HCT116 (cell line): ENCODE data around the gene TMBIM6. TPM values are rescaled to one million over a fixed set of nuclear protein-coding genes. Genes with fewer than 3 reads are reported as not detected.

ENCODE experiments used
- ATAC-seq: fragments of 200-7000 bp; cut with Tn5 transposase; 2 replicates; pipeline ENCODE4 v1.9.1; 2020; ENCODE audit warnings: mild to moderate bottlenecking, moderate library complexity
- BruUV-seq: library from RNA; stranded (reverse); fragments of 400-500 nt; replicated peaks from 2 replicates; lab custom pipeline; 2021; lab: Mats Ljungman, UMichigan
- CTCF ChIA-PET: fragments of 300-600 bp; sonication (Branson Sonifier 250); formaldehyde crosslinking; loops from one replicate; lab custom pipeline; 2021; ENCODE audit warnings: antibody characterized with exemption; lab: Charles Lee
- POLR2A ChIA-PET: fragments of 300-600, 350-600 bp; sonication (Branson Sonifier 250); formaldehyde crosslinking; loops from one replicate; lab custom pipeline; 2021; ENCODE audit warnings: antibody characterized with exemption; lab: Charles Lee
- RAD21 ChIA-PET, 2 experiments: fragments of 300-600 bp; sonication (Branson Sonifier 250); formaldehyde crosslinking; loops; one replicate each; lab custom pipeline; 2023; ENCODE audit warnings: low total read pairs in 2 of 2; ENCODE audit not compliant: uncharacterized antibody in 2 of 2, unreplicated experiment in 2 of 2, low non-redundant PET in 1 of 2; lab: Charles Lee
- DNase-seq: peaks from one replicate; pipeline ENCODE4 v3.0.0-alpha.2; 2010; ENCODE audit warnings: low read depth, low spot score
- H2AFZ ChIP-seq: fragments of 200-600 bp; shearing (Covaris generic), sonication (generic); 2 replicates; pipeline ENCODE4 v1.6.1; 2017; ENCODE audit warnings: low read depth, mixed run types, mixed read lengths, antibody characterized with exemption, low read length; ENCODE audit not compliant: poor library complexity, severe bottlenecking
- H3K27ac ChIP-seq: 2 replicates; pipeline ENCODE4 v1.5.1; 2012; ENCODE audit warnings: low read depth, low read length
- H3K27me3 ChIP-seq: fragments of 200-600 bp; sonication (generic); 2 replicates; pipeline ENCODE4 v1.6.1; 2016; ENCODE audit warnings: mixed run types, low read length, mixed read lengths; ENCODE audit not compliant: insufficient read depth
- H3K36me3 ChIP-seq, 2 experiments: fragments of 200-500 bp in 1 of 2; fragments of 200-600 bp in 1 of 2; sonication (Bioruptor generic) in 1 of 2; sonication (generic) in 1 of 2; 2 replicates each; pipeline versions ENCODE4 v1.5.1 to v1.6.1; 2014 to 2016; ENCODE audit warnings: low read length in 2 of 2, inconsistent platforms in 1 of 2, mixed read lengths in 1 of 2, mixed run types in 1 of 2; ENCODE audit not compliant: insufficient read depth in 2 of 2, control insufficient read depth in 1 of 2
- H3K4me1 ChIP-seq, 2 experiments: fragments of 200-600 bp in 1 of 2; sonication (generic) in 1 of 2; 2 replicates each; pipeline versions ENCODE4 v1.5.1 to v1.6.1; 2012 to 2017; ENCODE audit warnings: low read length in 2 of 2, inconsistent platforms in 1 of 2, mild to moderate bottlenecking in 1 of 2, mixed read lengths in 1 of 2, mixed run types in 1 of 2, moderate library complexity in 1 of 2; ENCODE audit not compliant: insufficient read depth in 2 of 2, control insufficient read depth in 1 of 2
- H3K4me2 ChIP-seq: fragments of 200-600 bp; sonication (generic); 2 replicates; pipeline ENCODE4 v1.6.1; 2017; ENCODE audit warnings: mixed run types, low read length, mixed read lengths
- H3K4me3 ChIP-seq, 2 experiments: fragments of 200-600 bp in 1 of 2; sonication (generic) in 1 of 2; replicated peaks in 1 of 2; 2 replicates each; pipeline ENCODE4 v1.5.1; 2011 to 2016; ENCODE audit warnings: low read length in 2 of 2, control low read depth in 1 of 2, low read depth in 1 of 2, mild to moderate bottlenecking in 1 of 2, mixed read lengths in 1 of 2, mixed run types in 1 of 2
- H3K79me2 ChIP-seq: fragments of 200-600 bp; sonication (generic); 2 replicates; pipeline ENCODE4 v1.6.1; 2017; ENCODE audit warnings: mild to moderate bottlenecking, mixed run types, low read length, moderate library complexity, mixed read lengths; ENCODE audit not compliant: insufficient read depth
- H3K9ac ChIP-seq: fragments of 200-600 bp; sonication (generic); 2 replicates; pipeline ENCODE4 v1.6.1; 2016; ENCODE audit warnings: low read length, mixed read lengths
- H3K9me2 ChIP-seq: fragments of 200-600 bp; sonication (generic), shearing (Covaris generic); 2 replicates; pipeline ENCODE4 v1.6.1; 2017; ENCODE audit warnings: mixed run types, mild to moderate bottlenecking, moderate library complexity; ENCODE audit not compliant: insufficient read depth
- H3K9me3 ChIP-seq, 2 experiments: fragments of 200-500 bp in 1 of 2; fragments of 200-600 bp in 1 of 2; sonication (Bioruptor generic) in 1 of 2; sonication (generic) in 1 of 2; 2 replicates each; pipeline ENCODE4 v1.6.1; 2014 to 2017; ENCODE audit warnings: low read length in 2 of 2, mixed read lengths in 2 of 2, inconsistent platforms in 1 of 2, low read depth in 1 of 2, mild to moderate bottlenecking in 1 of 2, mixed run types in 1 of 2, moderate library complexity in 1 of 2; ENCODE audit not compliant: control insufficient read depth in 1 of 2, insufficient read depth in 1 of 2
- H4K20me1 ChIP-seq: fragments of 200-600 bp; sonication (generic), shearing (Covaris generic); 2 replicates; pipeline ENCODE4 v1.6.1; 2017; ENCODE audit warnings: mixed run types, mild to moderate bottlenecking, moderate library complexity; ENCODE audit not compliant: insufficient read depth
- ATF3 ChIP-seq: IDR thresholded peaks from 2 replicates; pipeline ENCODE4 v1.6.1; 2012
- CEBPB ChIP-seq: IDR thresholded peaks from 2 replicates; pipeline ENCODE4 v1.6.1; 2012; ENCODE audit warnings: low read depth
- CTCF ChIP-seq, 3 experiments: fragments of 200-600 bp in 1 of 3; sonication (generic) in 1 of 3; IDR thresholded peaks in 2 of 3; conservative IDR thresholded peaks in 1 of 3; 2 replicates each; pipeline ENCODE4 v1.5.1; 2012 to 2017; ENCODE audit warnings: low read depth in 2 of 3, low read length in 2 of 3, antibody characterized with exemption in 1 of 3, borderline replicate concordance in 1 of 3, control low read depth in 1 of 3, mild to moderate bottlenecking in 1 of 3, mixed read lengths in 1 of 3, mixed run types in 1 of 3, moderate library complexity in 1 of 3; ENCODE audit not compliant: insufficient read depth in 1 of 3
- EGR1 ChIP-seq: IDR thresholded peaks from 2 replicates; pipeline ENCODE4 v1.6.1; 2012; ENCODE audit warnings: low read depth
- ELF1 ChIP-seq: IDR thresholded peaks from 2 replicates; pipeline ENCODE4 v1.6.1; 2012; ENCODE audit warnings: low read depth, borderline replicate concordance
- EZH2 ChIP-seq: fragments of 200-600 bp; sonication (generic); IDR thresholded peaks from 2 replicates; pipeline ENCODE4 v1.6.1; 2017; ENCODE audit warnings: antibody characterized with exemption, mixed run types
- EZH2phosphoT487 ChIP-seq: fragments of 200-600 bp; IDR thresholded peaks from 2 replicates; pipeline ENCODE4 v1.6.1; 2018; ENCODE audit warnings: antibody characterized with exemption, borderline replicate concordance
- FOSL1 ChIP-seq: IDR thresholded peaks from 2 replicates; pipeline ENCODE4 v1.6.1; 2012; ENCODE audit warnings: low read depth
- JUND ChIP-seq: IDR thresholded peaks from 2 replicates; pipeline ENCODE4 v1.6.1; 2012
- MAX ChIP-seq: IDR thresholded peaks from 2 replicates; pipeline ENCODE4 v1.6.1; 2012
- POLR2A ChIP-seq: IDR thresholded peaks from 2 replicates; pipeline ENCODE4 v1.7.0; 2011; ENCODE audit warnings: borderline replicate concordance; ENCODE audit not compliant: insufficient read depth, insufficient read length; ENCODE audit errors: extremely low read depth
- RAD21 ChIP-seq: IDR thresholded peaks from 2 replicates; pipeline ENCODE4 v1.6.1; 2012; ENCODE audit warnings: low read depth, mild to moderate bottlenecking
- SIN3A ChIP-seq: IDR thresholded peaks from 2 replicates; pipeline ENCODE4 v1.6.1; 2012; ENCODE audit warnings: low read depth
- SRF ChIP-seq: IDR thresholded peaks from 2 replicates; pipeline ENCODE4 v1.6.1; 2012; ENCODE audit warnings: low read depth
- TCF7L2 ChIP-seq: IDR thresholded peaks from 2 replicates; pipeline ENCODE4 v1.7.0; 2011; ENCODE audit warnings: borderline replicate concordance, inconsistent platforms; ENCODE audit not compliant: insufficient read depth, insufficient read length; ENCODE audit errors: extremely low read depth
- ZBTB33 ChIP-seq: IDR thresholded peaks from 2 replicates; pipeline ENCODE4 v1.6.1; 2011; ENCODE audit warnings: mild to moderate bottlenecking, low read length, moderate library complexity; ENCODE audit not compliant: insufficient replicate concordance; ENCODE audit errors: extremely low read depth
- ZFX ChIP-seq: fragments of 450-650 bp; IDR thresholded peaks from 2 replicates; pipeline ENCODE4 v1.6.1; 2017
- ZNF274 ChIP-seq: fragments of 200-500 bp; sonication (Bioruptor generic); IDR thresholded peaks from 2 replicates; pipeline ENCODE4 v1.6.1; 2014; ENCODE audit warnings: mild to moderate bottlenecking, low read depth, low read length, inconsistent platforms
- intact Hi-C: fragments of 100-400 bp; cut with micrococcal nuclease; formaldehyde crosslinking; loops from 2 replicates; pipeline ENCODE4 v1.10.0; 2022
- total RNA-seq: library from RNA; stranded (reverse); gene quantifications from one replicate; pipeline ENCODE4 v1.2.1, GENCODE V29; 2021; ENCODE audit not compliant: unreplicated experiment

Gene TMBIM6
- total RNA-seq, 1 experiment from 2014 or later = 510 TPM

- BruUV-seq = no TSS peak
- RAD21 ChIA-PET = no interaction called here
- Histone ChIP-seq H3K4me2 (no peak overlapping the region), H3K79me2 (no peaks in the 10 kb centered on the region), H4K20me1 (no peaks in the 10 kb centered on the region), H3K9ac (no peak overlapping the region), H3K4me1 (peaks cover 0 to 7% of the 10 kb centered on the region in 2 experiments; a peak in 2 of 4 replicates), H3K9me3 (no peaks in the 10 kb centered on the region), H3K27ac (no peak overlapping the region), H3K36me3 (no peaks in the 10 kb centered on the region), H3K4me3 (no peak overlapping the region), H3K27me3 (no peaks in the 10 kb centered on the region; the same call in 1 of the 2 replicates), H2AFZ (no peak overlapping the region), H3K9me2 (no peaks in the 10 kb centered on the region)
- TF ChIP-seq POLR2A (no peak), CEBPB (no peak), EZH2 (no peak), JUND (no peak), CTCF (IDR thresholded peaks at IDR 0.05 in 2 of 3, conservative IDR thresholded peaks at IDR 0.05 in 1 of 3; ENCODE audit: borderline replicate concordance in 1 of 3, insufficient read depth in 1 of 3, low read depth in 2 of 3, low read length in 2 of 3) (no peak), ZBTB33 (no peak), EGR1 (no peak), ZFX (no peak), RAD21 (no peak), MAX (no peak), TCF7L2 (no peak), ELF1 (no peak), ZNF274 (no peak), FOSL1 (no peak), SRF (no peak), ATF3 (no peak), EZH2phosphoT487 (no peak), SIN3A (no peak)
- CTCF ChIA-PET = no interaction called here
- intact Hi-C loops = no loop called here
- ATAC-seq (no peak), DNase-seq (no peak)
- POLR2A ChIA-PET = no interaction called here
Measured at GRCh38 chr12:49698619-49699545, 42.5 kb upstream of the TMBIM6 start.
